Spleen (tissue), 7 donors: ENCODE measurements around the gene EID3.

Experiments
- POLR2AphosphoS5 ChIP-seq, 3 donors: sonication (generic); formaldehyde crosslinking; IDR thresholded peaks; one replicate each; pipeline ENCODE4 v1.5.1; 2017; ENCODE audit warnings: antibody characterized with exemption in 3 of 3
- TF ChIP-seq, protein P1 (sequence below), 11 experiments: fragments of 200-600 bp in 7 of 11; fragments of 450-650 bp in 4 of 11; sonication (generic) in 4 of 11; IDR thresholded peaks in 8 of 11; conservative IDR thresholded peaks in 3 of 11; 1 replicate in 7 of 11; 2 replicates in 4 of 11; pipeline versions ENCODE4 v1.4.0 to v1.8.0; 2016 to 2021; ENCODE audit warnings: antibody characterized with exemption in 11 of 11, inconsistent platforms in 4 of 11, mild to moderate bottlenecking in 1 of 11
- donor health status: DM: no; HTN: no; CAD: no; lungs with moderate emphysema.
- donor health status: DM: no; HTN: no; CAD: no.
- donor health status: DM: no; HTN: no; CAD: no.

DNA sequence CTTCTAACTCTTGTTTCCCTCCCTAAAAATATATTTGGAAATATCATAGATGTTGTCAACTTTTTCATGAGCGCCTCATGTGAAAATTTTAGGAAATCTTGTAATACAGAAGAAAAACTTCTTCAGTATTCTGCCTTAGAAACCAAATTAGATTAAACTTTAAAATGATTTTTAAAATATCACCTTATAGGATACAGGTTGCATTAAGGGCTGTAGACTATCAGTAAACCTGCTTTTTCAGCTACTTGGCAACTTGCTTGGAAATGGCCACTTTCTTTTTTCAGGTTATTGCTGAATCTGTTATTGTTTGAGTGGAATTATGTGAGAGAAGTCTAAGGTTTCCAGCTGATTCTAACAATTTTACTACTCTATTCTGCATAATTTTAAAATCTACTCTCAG, 9.1 kb downstream of the EID3 start:
- TF ChIP-seq, protein P1, sequence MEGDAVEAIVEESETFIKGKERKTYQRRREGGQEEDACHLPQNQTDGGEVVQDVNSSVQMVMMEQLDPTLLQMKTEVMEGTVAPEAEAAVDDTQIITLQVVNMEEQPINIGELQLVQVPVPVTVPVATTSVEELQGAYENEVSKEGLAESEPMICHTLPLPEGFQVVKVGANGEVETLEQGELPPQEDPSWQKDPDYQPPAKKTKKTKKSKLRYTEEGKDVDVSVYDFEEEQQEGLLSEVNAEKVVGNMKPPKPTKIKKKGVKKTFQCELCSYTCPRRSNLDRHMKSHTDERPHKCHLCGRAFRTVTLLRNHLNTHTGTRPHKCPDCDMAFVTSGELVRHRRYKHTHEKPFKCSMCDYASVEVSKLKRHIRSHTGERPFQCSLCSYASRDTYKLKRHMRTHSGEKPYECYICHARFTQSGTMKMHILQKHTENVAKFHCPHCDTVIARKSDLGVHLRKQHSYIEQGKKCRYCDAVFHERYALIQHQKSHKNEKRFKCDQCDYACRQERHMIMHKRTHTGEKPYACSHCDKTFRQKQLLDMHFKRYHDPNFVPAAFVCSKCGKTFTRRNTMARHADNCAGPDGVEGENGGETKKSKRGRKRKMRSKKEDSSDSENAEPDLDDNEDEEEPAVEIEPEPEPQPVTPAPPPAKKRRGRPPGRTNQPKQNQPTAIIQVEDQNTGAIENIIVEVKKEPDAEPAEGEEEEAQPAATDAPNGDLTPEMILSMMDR (IDR thresholded peaks at IDR 0.05 in 8 of 11, conservative IDR thresholded peaks at IDR 0.05 in 3 of 11) = no peak
- TF ChIP-seq POLR2AphosphoS5 (IDR thresholded peaks at IDR 0.05) = no peak
